ENCODE measurements around the gene PC. TPM values are rescaled to one million over a fixed set of nuclear protein-coding genes. Genes with fewer than 3 reads are reported as not detected.

The PC gene
- polyA plus RNA-seq, 2 of the 4 experiments (the other 2 are of a cell fraction): 14.2 to 45.9 TPM

GRCh38 chr11:66970807-66971442 lies 12.7 kb upstream of the PC start (continued):
- no peak for TF ChIP-seq ZNF302 (CRISPR knock-in tag; IDR thresholded peaks at IDR 0.05)
- no peak for TF ChIP-seq MYC (IDR thresholded peaks at IDR 0.05; ENCODE audit: borderline replicate concordance, low read length)
- peak; percentile 93 for TF ChIP-seq MAX (IDR thresholded peaks at IDR 0.05)
- TF ChIP-seq RARB (CRISPR knock-in tag; IDR thresholded peaks at IDR 0.05): peak; percentile 87; the same call in 1 of the 2 replicates
- peak; percentile 92 to 95 for TF ChIP-seq EP300 (IDR thresholded peaks at IDR 0.05)
- TF ChIP-seq FOSB (CRISPR knock-in tag; IDR thresholded peaks at IDR 0.05): no peak
- no peak for TF ChIP-seq HOXA7 (CRISPR knock-in tag; IDR thresholded peaks at IDR 0.05)
- TF ChIP-seq ZC3H11A (IDR thresholded peaks at IDR 0.05): no peak
- peak; percentile 35; the same call in 1 of the 2 replicates for TF ChIP-seq HOXB13 (CRISPR knock-in tag; IDR thresholded peaks at IDR 0.05; ENCODE audit: low read depth)
- TF ChIP-seq CBX8 (IDR thresholded peaks at IDR 0.05): no peak
- TF ChIP-seq KDM5A (IDR thresholded peaks at IDR 0.05): no peak
- peak; percentile 49 to 68 for TF ChIP-seq RAD21 (conservative IDR thresholded peaks at IDR 0.05 in 1 of 2, IDR thresholded peaks at IDR 0.05 in 1 of 2)
- TF ChIP-seq CEBPB (IDR thresholded peaks at IDR 0.05): peak; percentile 97 to 99
- no peak for TF ChIP-seq NR3C1 (IDR thresholded peaks at IDR 0.05)
- TF ChIP-seq EHMT2 (IDR thresholded peaks at IDR 0.05; ENCODE audit: low read depth): no peak
- peak; percentile 68 for TF ChIP-seq MAFK (IDR thresholded peaks at IDR 0.05; ENCODE audit: partially characterized antibody)
- TF ChIP-seq TP53 (CRISPR knock-in tag; IDR thresholded peaks at IDR 0.05): peak; percentile 87; the same call in 1 of the 2 replicates
- TF ChIP-seq JUN (IDR thresholded peaks at IDR 0.05): peak; percentile 98
- TF ChIP-seq FOSL2 (IDR thresholded peaks at IDR 0.05): peak; percentile 99
- TF ChIP-seq FOSL2 (CRISPR knock-in tag; IDR thresholded peaks at IDR 0.05): peak; percentile 99
- TF ChIP-seq NPAS2 (CRISPR knock-in tag; IDR thresholded peaks at IDR 0.05; ENCODE audit: borderline replicate concordance): no peak
- peak; percentile 60 for TF ChIP-seq SMC3 (IDR thresholded peaks at IDR 0.05)
- TF ChIP-seq MAZ (IDR thresholded peaks at IDR 0.05; ENCODE audit: borderline replicate concordance, low read depth, low read length): no peak
- TF ChIP-seq RNF2 (IDR thresholded peaks at IDR 0.05; ENCODE audit: borderline replicate concordance, low read depth): no peak
- no peak for TF ChIP-seq ELK1 (IDR thresholded peaks at IDR 0.05; ENCODE audit: low read depth, low read length)
- no peak; the same call in 1 of the 2 replicates for TF ChIP-seq EHF (CRISPR knock-in tag; IDR thresholded peaks at IDR 0.05)
- TF ChIP-seq POLR2A (IDR thresholded peaks at IDR 0.05; ENCODE audit: low read length): no peak
- peak; percentile 98 for TF ChIP-seq GATA3 (IDR thresholded peaks at IDR 0.05; ENCODE audit: borderline replicate concordance)
- TF ChIP-seq ATOH8 (CRISPR knock-in tag; IDR thresholded peaks at IDR 0.05; ENCODE audit: low read depth): no peak; the same call in 1 of the 2 replicates
- no peak for TF ChIP-seq E2F6 (IDR thresholded peaks at IDR 0.05; ENCODE audit: borderline replicate concordance, low read depth)
- TF ChIP-seq PBX3 (IDR thresholded peaks at IDR 0.05): peak; percentile 73
- TF ChIP-seq BCL3 (IDR thresholded peaks at IDR 0.05): peak; percentile 91
- TF ChIP-seq ESRRA (IDR thresholded peaks at IDR 0.05; ENCODE audit: borderline replicate concordance, low read length): peak; percentile 87
- TF ChIP-seq TFCP2L1 (CRISPR knock-in tag; IDR thresholded peaks at IDR 0.05): no peak
- no peak for TF ChIP-seq PHF8 (IDR thresholded peaks at IDR 0.05; ENCODE audit: borderline replicate concordance, low read depth)
- no peak for TF ChIP-seq POLR2AphosphoS2 (conservative IDR thresholded peaks at IDR 0.05; ENCODE audit: low read length)
- TF ChIP-seq HEYL (CRISPR knock-in tag; IDR thresholded peaks at IDR 0.05): peak; percentile 15; the same call in 1 of the 2 replicates
- TF ChIP-seq SREBF2 (IDR thresholded peaks at IDR 0.05): no peak
- no peak for TF ChIP-seq HMGXB4 (CRISPR knock-in tag; IDR thresholded peaks at IDR 0.05; ENCODE audit: borderline replicate concordance)
